HEK293T (cell line): ENCODE measurements around the gene CORO2B.

ENCODE experiments used
- CTCF ChIA-PET: fragments of 350-600 bp; formaldehyde crosslinking; extraction: SDS; loops from one replicate; lab custom pipeline; 2021; ENCODE audit warnings: antibody characterized with exemption, inconsistent platforms; lab: Yijun Ruan, JAX
- POLR2A ChIA-PET: fragments of 350-600 bp; formaldehyde crosslinking; extraction: SDS; loops from one replicate; lab custom pipeline; 2020; ENCODE audit warnings: antibody characterized with exemption, inconsistent platforms; lab: Yijun Ruan, JAX
- DNase-seq: peaks from one replicate; pipeline ENCODE4 v3.0.0; 2012; ENCODE audit warnings: mixed read lengths; ENCODE audit errors: extremely low spot score
- ARNT ChIP-seq: fragments of 450-650 bp; IDR thresholded peaks from 2 replicates; pipeline ENCODE4 v1.6.1; 2017; ENCODE audit warnings: mild to moderate bottlenecking
- BHLHE40 ChIP-seq: fragments of 450-650 bp; IDR thresholded peaks from 2 replicates; pipeline ENCODE4 v1.6.1; 2016; ENCODE audit warnings: mild to moderate bottlenecking, moderate library complexity, borderline replicate concordance
- CTBP1 ChIP-seq: fragments of 450-650 bp; IDR thresholded peaks from 2 replicates; pipeline ENCODE4 v1.6.1; 2016; ENCODE audit warnings: borderline replicate concordance
- ELF4 ChIP-seq: fragments of 450-650 bp; IDR thresholded peaks from 2 replicates; pipeline ENCODE4 v1.6.1; 2017; ENCODE audit warnings: antibody characterized with exemption
- FOXA1 ChIP-seq: fragments of 450-650 bp; IDR thresholded peaks from 2 replicates; pipeline ENCODE4 v1.6.1; 2016; ENCODE audit warnings: mild to moderate bottlenecking
- FOXK2 ChIP-seq: fragments of 450-650 bp; IDR thresholded peaks from 2 replicates; pipeline ENCODE4 v1.6.1; 2016; ENCODE audit warnings: mild to moderate bottlenecking
- FOXM1 ChIP-seq: fragments of 450-650 bp; IDR thresholded peaks from 2 replicates; pipeline ENCODE4 v1.6.1; 2017; ENCODE audit warnings: mild to moderate bottlenecking, borderline replicate concordance
- HDGF ChIP-seq: fragments of 450-650 bp; IDR thresholded peaks from 2 replicates; pipeline ENCODE4 v1.6.1; 2017; ENCODE audit warnings: antibody characterized with exemption, borderline replicate concordance
- L3MBTL2 ChIP-seq: fragments of 450-650 bp; conservative IDR thresholded peaks from 2 replicates; pipeline ENCODE4 v1.6.1; 2016; ENCODE audit warnings: mild to moderate bottlenecking
- LEF1 ChIP-seq: fragments of 450-650 bp; IDR thresholded peaks from 2 replicates; pipeline ENCODE4 v1.6.1; 2017; ENCODE audit warnings: mild to moderate bottlenecking, borderline replicate concordance
- NFRKB ChIP-seq: fragments of 450-650 bp; IDR thresholded peaks from 2 replicates; pipeline ENCODE4 v1.6.1; 2016; ENCODE audit warnings: mild to moderate bottlenecking, moderate library complexity
- SP1 ChIP-seq: fragments of 450-650 bp; IDR thresholded peaks from 2 replicates; pipeline ENCODE4 v1.6.1; 2017
- SUZ12 ChIP-seq: fragments of 450-650 bp; IDR thresholded peaks from 2 replicates; pipeline ENCODE4 v1.6.1; 2016; ENCODE audit warnings: mild to moderate bottlenecking
- TARDBP ChIP-seq: fragments of 450-650 bp; IDR thresholded peaks from 2 replicates; pipeline ENCODE4 v1.6.1; 2016
- ZNF384 ChIP-seq: fragments of 450-650 bp; IDR thresholded peaks from 2 replicates; pipeline ENCODE4 v1.6.1; 2016
- TF ChIP-seq, protein P1 (sequence below): fragments of 450-650 bp; IDR thresholded peaks from 2 replicates; pipeline ENCODE4 v1.6.1; 2016

Gene CORO2B

DNA sequence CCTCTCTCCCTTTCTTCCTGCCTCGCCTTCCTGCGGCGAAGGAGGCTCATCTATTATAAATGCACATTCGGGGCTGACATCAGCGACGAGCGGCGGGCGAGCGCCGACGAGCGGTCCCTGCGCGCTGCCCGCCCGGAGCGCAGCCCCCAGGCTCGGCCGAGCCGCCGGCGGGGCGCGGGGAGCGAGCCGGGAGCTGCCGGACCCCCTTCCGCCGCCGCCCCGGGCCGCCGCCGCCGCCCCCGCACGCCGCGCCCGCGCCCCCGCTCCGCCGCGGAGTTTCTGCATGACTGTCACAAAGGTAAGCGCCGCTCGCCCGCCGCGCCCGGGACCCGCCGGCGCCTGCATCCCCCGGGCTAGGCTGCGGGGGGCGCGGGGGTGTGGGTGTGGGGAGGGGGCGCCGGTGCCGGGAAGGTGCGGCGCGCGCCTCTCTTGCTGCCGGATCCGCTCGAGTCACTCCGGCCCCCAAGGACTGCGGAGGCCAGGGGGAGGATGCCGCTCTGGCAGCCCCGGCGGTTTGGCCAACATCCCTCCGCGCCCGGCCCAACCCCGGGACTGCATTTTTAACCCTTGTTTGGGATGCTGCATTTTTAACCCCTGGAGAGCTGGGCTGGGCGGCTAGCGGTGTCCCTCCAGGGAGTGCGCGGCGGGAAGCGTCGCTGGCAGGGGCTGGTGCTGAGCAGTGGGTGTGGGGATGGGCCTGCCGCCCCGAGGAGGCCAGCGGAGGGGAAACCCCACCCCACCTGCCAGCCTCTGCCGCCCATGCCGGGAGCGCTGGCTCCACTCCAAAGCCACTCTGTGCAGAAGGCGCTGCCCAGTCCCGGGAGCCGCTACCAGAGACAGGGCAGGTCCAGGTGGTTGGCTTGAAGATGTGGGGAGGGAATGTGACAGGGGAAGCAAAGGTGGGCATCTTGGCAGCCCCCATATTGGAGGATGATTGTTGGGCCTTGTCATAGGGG lies at the start of gene CORO2B:
Gene CORO2B (plus strand): TSS at position 14 of the 956 bp plus-strand sequence. CDS start 270 bp downstream, at position 284.
- ChIA-PET CTCF (interaction anchor here (1.0 to 1.5 kb wide), 2 partner anchors 11 to 71 kb away, joined by 3 to 4 read pairs; no protein-coding TSS in a partner anchor), POLR2A (no interaction called here)
- peak; percentile 51 for DNase-seq
- TF ChIP-seq HDGF (no peak), NFRKB (peak; percentile 44; the same call in 1 of the 2 replicates)

DNA sequence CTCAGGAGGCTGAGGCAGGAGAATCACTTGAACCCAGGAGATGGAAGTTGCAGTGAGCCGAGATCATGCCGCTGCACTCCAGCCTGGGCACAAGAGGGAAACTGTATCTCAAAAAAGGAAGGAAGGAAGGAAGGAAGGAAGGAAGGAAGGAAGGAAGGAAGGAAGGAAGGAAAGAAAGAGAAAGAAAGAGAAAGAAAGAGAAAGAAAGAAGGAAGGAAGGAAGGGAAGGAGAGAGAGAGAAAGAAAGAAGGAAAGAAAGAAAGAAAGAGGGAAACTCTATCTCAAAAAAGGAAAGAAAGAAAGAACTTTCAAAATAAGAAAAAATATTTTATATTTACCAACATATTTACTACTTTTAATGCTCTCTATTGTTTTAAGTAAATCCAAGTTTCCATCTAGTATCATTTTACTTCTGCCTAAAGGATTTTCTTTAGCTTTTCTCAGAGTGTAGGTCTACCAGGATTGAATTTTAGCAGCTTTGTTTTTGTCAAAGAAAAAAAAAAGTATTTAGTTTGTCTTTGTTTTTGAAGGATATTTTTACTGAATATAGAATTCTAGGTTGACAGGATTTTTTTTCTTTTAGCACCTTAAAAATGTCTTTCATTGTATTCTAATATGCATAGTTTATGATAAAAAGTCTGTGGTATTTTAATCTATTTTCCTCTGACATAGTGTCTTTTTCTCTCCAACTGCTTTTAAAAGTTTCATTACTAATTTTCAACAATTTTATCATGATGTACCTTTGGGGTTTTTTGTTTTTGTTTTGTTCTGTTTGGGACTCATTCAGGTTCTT lies 47.2 kb upstream of the CORO2B start:
- ChIA-PET POLR2A (no interaction called here), CTCF (interaction anchor here (2.5 kb wide), 1 partner anchor 19 kb away, joined by 15 read pairs; no protein-coding TSS in a partner anchor)
- no peak for DNase-seq
- TF ChIP-seq SP1 = no peak
- no peak for TF ChIP-seq NFRKB
- no peak for TF ChIP-seq FOXA1
- no peak for TF ChIP-seq FOXM1
- no peak for TF ChIP-seq CTBP1
- no peak for TF ChIP-seq ZNF384
- no peak for TF ChIP-seq ARNT
- TF ChIP-seq TARDBP = no peak
- TF ChIP-seq LEF1 = no peak
- TF ChIP-seq, protein P1, sequence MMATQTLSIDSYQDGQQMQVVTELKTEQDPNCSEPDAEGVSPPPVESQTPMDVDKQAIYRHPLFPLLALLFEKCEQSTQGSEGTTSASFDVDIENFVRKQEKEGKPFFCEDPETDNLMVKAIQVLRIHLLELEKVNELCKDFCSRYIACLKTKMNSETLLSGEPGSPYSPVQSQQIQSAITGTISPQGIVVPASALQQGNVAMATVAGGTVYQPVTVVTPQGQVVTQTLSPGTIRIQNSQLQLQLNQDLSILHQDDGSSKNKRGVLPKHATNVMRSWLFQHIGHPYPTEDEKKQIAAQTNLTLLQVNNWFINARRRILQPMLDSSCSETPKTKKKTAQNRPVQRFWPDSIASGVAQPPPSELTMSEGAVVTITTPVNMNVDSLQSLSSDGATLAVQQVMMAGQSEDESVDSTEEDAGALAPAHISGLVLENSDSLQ = no peak
- no peak for TF ChIP-seq ELF4
- no peak for TF ChIP-seq HDGF

DNA sequence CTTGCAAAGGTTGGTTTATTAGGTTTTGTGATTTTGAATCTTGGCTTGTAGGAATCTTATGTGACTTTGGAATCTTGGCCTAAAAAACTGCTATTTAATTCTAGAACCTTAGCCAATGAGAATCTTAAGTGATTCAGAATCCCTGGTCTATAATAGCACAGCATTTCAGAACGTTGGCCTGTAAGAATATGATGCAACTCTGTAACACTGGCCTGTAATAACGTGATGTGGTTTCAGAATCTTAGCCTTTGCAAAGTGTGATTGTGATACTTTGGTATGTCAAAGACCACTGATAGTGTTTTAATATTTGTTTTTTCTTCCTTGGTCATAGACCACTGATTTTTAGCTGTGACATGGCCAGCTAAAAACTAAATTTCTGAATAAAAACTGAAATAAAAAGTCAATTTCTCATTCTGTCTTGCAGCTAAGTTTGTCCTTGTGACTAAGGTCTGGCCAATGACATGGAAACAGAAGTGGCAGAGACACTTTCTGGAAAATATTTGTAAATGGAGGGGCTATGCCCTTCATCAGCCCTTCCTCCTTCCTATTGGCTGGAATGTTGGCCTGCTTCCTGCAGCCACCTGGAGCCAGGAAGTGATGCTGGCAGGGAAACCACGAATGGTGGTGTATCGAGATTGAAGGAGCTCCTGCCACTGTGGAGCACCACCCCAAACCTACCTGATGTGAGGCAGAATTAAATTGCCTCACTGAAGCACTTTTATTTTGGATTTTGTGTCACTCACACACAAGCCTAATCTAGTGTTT lies 42.3 kb upstream of the CORO2B start:
- CTCF ChIA-PET = no interaction called here
- TF ChIP-seq FOXM1 = no peak
- no peak for TF ChIP-seq ARNT
- TF ChIP-seq HDGF = no peak
- TF ChIP-seq FOXK2 = no peak
- TF ChIP-seq FOXA1 = no peak
- no peak for TF ChIP-seq CTBP1
- POLR2A ChIA-PET = no interaction called here
- DNase-seq = no peak

DNA sequence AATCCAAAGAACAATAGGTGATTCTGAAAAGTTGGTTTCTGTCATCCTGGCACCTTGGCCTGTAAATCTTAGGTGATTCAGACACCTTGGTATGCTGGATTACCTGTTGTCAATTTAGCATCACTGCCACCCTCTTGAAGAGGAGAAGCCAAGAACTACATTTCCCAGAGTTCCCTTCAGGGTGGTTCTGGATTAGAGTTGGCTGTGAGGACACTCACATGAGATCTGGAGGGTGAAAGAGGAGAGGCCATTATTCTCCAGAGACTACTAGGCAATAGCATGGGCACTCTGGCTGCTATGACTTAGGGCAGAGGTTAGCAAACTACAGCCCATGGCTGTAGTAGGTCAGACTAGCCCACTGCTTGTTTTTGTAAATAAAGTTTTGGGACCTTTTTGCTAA lies 41.7 kb upstream of the CORO2B start:
- TF ChIP-seq ELF4 = no peak
- no peak for TF ChIP-seq CTBP1
- no peak for DNase-seq
- POLR2A ChIA-PET = no interaction called here
- CTCF ChIA-PET = interaction anchor here (2.1 kb wide), 1 partner anchor 13 kb away, joined by 15 read pairs; no protein-coding TSS in a partner anchor

GRCh38 chr15:68537506-68537905 lies 41.3 kb upstream of the CORO2B start:
- DNase-seq = no peak
- ChIA-PET POLR2A (no interaction called here), CTCF (interaction anchor here (2.1 kb wide), 1 partner anchor 13 kb away, joined by 15 read pairs; no protein-coding TSS in a partner anchor)
- no peak for TF ChIP-seq SP1
- no peak for TF ChIP-seq ARNT
- no peak for TF ChIP-seq FOXM1
- TF ChIP-seq ELF4 = no peak
- TF ChIP-seq TARDBP = no peak
- no peak for TF ChIP-seq SUZ12
- TF ChIP-seq CTBP1 = no peak
- no peak for TF ChIP-seq ZNF384
- no peak for TF ChIP-seq NFRKB
- no peak for TF ChIP-seq L3MBTL2
- TF ChIP-seq FOXA1 = no peak
- TF ChIP-seq HDGF = no peak
- no peak for TF ChIP-seq BHLHE40

- ChIA-PET POLR2A (no interaction called here), CTCF (interaction anchor here (0.6 to 2.1 kb wide), 2 partner anchors 12 to 14 kb away, joined by 3 to 15 read pairs; no protein-coding TSS in a partner anchor)
- no peak for DNase-seq
- TF ChIP-seq BHLHE40 (no peak), NFRKB (no peak), ELF4 (no peak), CTBP1 (no peak)
Measured at GRCh38 chr15:68538311-68538710, 40.5 kb upstream of the CORO2B start.

DNA sequence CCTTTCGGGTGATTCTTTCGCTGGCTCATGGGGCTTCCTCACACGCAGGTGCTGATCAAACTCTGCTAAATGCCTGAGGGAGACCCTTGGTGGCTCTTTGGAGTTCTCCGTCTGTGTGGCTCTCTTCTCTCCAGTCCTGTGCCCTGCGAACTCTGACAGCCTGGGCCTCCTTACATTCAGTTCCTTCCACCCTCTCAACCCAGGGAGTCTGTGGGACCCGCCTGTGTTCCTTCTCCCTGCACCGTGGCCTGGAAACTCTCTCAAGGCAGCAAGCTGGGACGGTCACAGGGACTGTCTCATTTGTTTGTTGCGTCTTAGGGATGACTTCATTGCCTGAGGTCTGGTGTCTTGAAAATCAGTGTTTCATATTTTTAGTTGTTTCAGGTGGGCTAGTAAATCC lies 37.0 kb upstream of the CORO2B start:
- ChIA-PET POLR2A (no interaction called here), CTCF (interaction anchor here (0.9 to 1.1 kb wide), 2 partner anchors 9 to 12 kb away, joined by 4 to 7 read pairs; no protein-coding TSS in a partner anchor)
- no peak for DNase-seq
- TF ChIP-seq TARDBP (no peak), SUZ12 (no peak), ZNF384 (no peak), BHLHE40 (no peak), ELF4 (no peak), ARNT (no peak), L3MBTL2 (no peak), NFRKB (no peak), CTBP1 (no peak), FOXK2 (no peak), SP1 (no peak), FOXA1 (no peak), FOXM1 (no peak), LEF1 (no peak)
- TF ChIP-seq, protein P1 = no peak
